Measurements from ENCODE around the gene HMCN2. TPM values are rescaled to one million over a fixed set of nuclear protein-coding genes. Genes with fewer than 3 reads are reported as not detected.

Gene HMCN2
- total RNA-seq, 2 experiments from 2014 or later: not detected

DNA sequence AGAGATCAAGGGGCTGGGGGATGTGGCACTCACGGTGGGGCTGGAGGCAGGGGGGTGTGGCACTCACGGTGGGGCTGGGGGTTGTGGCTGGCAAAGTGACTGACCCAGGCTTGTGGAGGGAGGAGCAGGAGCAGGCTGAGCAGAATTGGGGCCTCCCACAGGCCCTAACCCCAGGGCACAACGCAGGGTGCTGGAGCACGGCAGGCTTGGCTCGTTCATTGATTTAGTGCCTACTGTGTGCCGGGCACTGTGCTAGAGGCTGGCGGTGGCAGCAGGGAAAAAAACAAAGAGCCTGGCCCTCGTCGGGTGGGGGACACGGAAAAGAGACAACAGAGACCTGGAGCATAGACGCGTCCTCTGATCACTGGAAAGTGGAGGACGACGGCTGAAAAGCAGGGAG lies 80.9 kb downstream of the HMCN2 start:
- Histone ChIP-seq H3K79me2 (ENCODE audit: insufficient read depth, low read depth, low read length) (no peaks in the 10 kb centered on the region), H3K9me3 (ENCODE audit: low read length) (no peaks in the 10 kb centered on the region), H3K27ac (ENCODE audit: low read depth, low read length, poor library complexity, severe bottlenecking) (no peak overlapping the region), H3K36me3 (ENCODE audit: insufficient read depth, low read length) (no peaks in the 10 kb centered on the region), H4K20me1 (ENCODE audit: insufficient read depth, low read length) (no peaks in the 10 kb centered on the region), H3K4me1 (ENCODE audit: insufficient read depth, low read length, poor library complexity, severe bottlenecking) (no peaks in the 10 kb centered on the region), H2AFZ (ENCODE audit: low read length) (no peak overlapping the region), H3K4me3 (ENCODE audit: low read depth, low read length, poor library complexity, severe bottlenecking) (no peak overlapping the region), H3K9me2 (ENCODE audit: insufficient read depth, low read length) (no peaks in the 10 kb centered on the region), H3K4me2 (ENCODE audit: low read length) (no peak overlapping the region)
- CTCF ChIA-PET (ENCODE audit: unreplicated experiment): no interaction called here
- no peak for DNase-seq (ENCODE audit: low spot score)
- TF ChIP-seq, protein P1, sequence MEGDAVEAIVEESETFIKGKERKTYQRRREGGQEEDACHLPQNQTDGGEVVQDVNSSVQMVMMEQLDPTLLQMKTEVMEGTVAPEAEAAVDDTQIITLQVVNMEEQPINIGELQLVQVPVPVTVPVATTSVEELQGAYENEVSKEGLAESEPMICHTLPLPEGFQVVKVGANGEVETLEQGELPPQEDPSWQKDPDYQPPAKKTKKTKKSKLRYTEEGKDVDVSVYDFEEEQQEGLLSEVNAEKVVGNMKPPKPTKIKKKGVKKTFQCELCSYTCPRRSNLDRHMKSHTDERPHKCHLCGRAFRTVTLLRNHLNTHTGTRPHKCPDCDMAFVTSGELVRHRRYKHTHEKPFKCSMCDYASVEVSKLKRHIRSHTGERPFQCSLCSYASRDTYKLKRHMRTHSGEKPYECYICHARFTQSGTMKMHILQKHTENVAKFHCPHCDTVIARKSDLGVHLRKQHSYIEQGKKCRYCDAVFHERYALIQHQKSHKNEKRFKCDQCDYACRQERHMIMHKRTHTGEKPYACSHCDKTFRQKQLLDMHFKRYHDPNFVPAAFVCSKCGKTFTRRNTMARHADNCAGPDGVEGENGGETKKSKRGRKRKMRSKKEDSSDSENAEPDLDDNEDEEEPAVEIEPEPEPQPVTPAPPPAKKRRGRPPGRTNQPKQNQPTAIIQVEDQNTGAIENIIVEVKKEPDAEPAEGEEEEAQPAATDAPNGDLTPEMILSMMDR (conservative IDR thresholded peaks at IDR 0.05; ENCODE audit: low read length): no peak
- POLR2A ChIA-PET: no interaction called here
- intact Hi-C loops (cut with micrococcal nuclease; ENCODE audit: unreplicated experiment): no loop called here
- no TSS peak for BruUV-seq (replicated peaks)

- no peak overlapping the region for H2AFZ ChIP-seq (ENCODE audit: low read length)
- POLR2A ChIA-PET: no interaction called here
- intact Hi-C loops (cut with micrococcal nuclease; ENCODE audit: unreplicated experiment): no loop called here
These were observed 81.5 kb downstream of the HMCN2 start for GRCh38 chr9:130347036-130347435.

DNA sequence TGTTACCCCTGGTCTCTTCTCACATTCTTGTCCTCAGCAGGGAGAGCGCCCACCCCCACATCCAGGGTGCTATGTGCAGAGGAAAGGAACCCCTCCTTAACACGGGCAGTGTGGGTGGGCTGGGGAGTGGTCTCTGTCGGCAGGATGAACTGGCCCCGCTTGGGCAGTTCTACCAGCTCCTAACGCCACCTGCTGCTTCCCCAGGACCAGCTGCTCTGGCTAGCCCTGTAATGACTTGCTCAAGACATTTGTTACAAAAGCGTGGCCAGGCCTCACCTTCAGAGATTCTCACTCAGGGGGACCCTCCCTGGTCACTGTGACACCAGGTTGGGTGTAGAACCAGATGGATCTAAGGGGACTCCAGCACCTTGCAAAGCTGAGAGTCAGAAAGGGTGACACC lies 82.4 kb downstream of the HMCN2 start:
- intact Hi-C loops (cut with micrococcal nuclease; ENCODE audit: unreplicated experiment): no loop called here

More at GRCh38 chr9:130347036-130347435, 81.5 kb downstream of the HMCN2 start:
- no TSS peak for BruUV-seq (replicated peaks)
- Histone ChIP-seq H3K27ac (ENCODE audit: low read depth, low read length, poor library complexity, severe bottlenecking) (no peak overlapping the region), H3K79me2 (ENCODE audit: insufficient read depth, low read depth, low read length) (no peaks in the 10 kb centered on the region), H3K4me1 (ENCODE audit: insufficient read depth, low read length, poor library complexity, severe bottlenecking) (no peaks in the 10 kb centered on the region), H3K9me2 (ENCODE audit: insufficient read depth, low read length) (no peaks in the 10 kb centered on the region), H4K20me1 (ENCODE audit: insufficient read depth, low read length) (no peaks in the 10 kb centered on the region), H3K9me3 (ENCODE audit: low read length) (no peaks in the 10 kb centered on the region), H3K4me3 (ENCODE audit: low read depth, low read length, poor library complexity, severe bottlenecking) (no peak overlapping the region), H3K4me2 (ENCODE audit: low read length) (no peak overlapping the region), H3K36me3 (ENCODE audit: insufficient read depth, low read length) (no peaks in the 10 kb centered on the region)
- no peak for DNase-seq (ENCODE audit: low spot score)
- TF ChIP-seq, protein P1 (conservative IDR thresholded peaks at IDR 0.05; ENCODE audit: low read length): no peak
- TF ChIP-seq EZH2phosphoT487 (IDR thresholded peaks at IDR 0.05; ENCODE audit: borderline replicate concordance, low read depth, low read length): no peak
- CTCF ChIA-PET (ENCODE audit: unreplicated experiment): no interaction called here

More for the DNA sequence above, 82.4 kb downstream of the HMCN2 start:
- Histone ChIP-seq H3K4me2 (ENCODE audit: low read length) (no peak overlapping the region), H3K9me2 (ENCODE audit: insufficient read depth, low read length) (no peaks in the 10 kb centered on the region), H3K79me2 (ENCODE audit: insufficient read depth, low read depth, low read length) (no peaks in the 10 kb centered on the region), H3K4me3 (ENCODE audit: low read depth, low read length, poor library complexity, severe bottlenecking) (no peak overlapping the region), H2AFZ (ENCODE audit: low read length) (no peak overlapping the region), H3K9me3 (ENCODE audit: low read length) (no peaks in the 10 kb centered on the region), H3K4me1 (ENCODE audit: insufficient read depth, low read length, poor library complexity, severe bottlenecking) (no peaks in the 10 kb centered on the region), H4K20me1 (ENCODE audit: insufficient read depth, low read length) (no peaks in the 10 kb centered on the region), H3K27ac (ENCODE audit: low read depth, low read length, poor library complexity, severe bottlenecking) (no peak overlapping the region), H3K36me3 (ENCODE audit: insufficient read depth, low read length) (no peaks in the 10 kb centered on the region)
- ChIA-PET POLR2A (no interaction called here), CTCF (ENCODE audit: unreplicated experiment) (no interaction called here)
- no TSS peak for BruUV-seq (replicated peaks)
- DNase-seq (ENCODE audit: low spot score): no peak
- TF ChIP-seq, protein P1 (conservative IDR thresholded peaks at IDR 0.05; ENCODE audit: low read length): no peak
- TF ChIP-seq EZH2phosphoT487 (IDR thresholded peaks at IDR 0.05; ENCODE audit: borderline replicate concordance, low read depth, low read length): no peak

All from OCI-LY7 (cell line).